ENCODE data around the gene ITGAE. TPM values are rescaled to one million over a fixed set of nuclear protein-coding genes. Genes with fewer than 3 reads are reported as not detected.

The ITGAE gene
- polyA plus RNA-seq, 3 donors = 66.6 to 102 (median 78.8) TPM

- Mint-ChIP-seq H3K4me1 (peaks cover 19% of the 10 kb centered on the region), H3K36me3 (no peaks in the 10 kb centered on the region), H3K27ac (no peak overlapping the region), H3K27me3 (ENCODE audit: low read depth in 3 of 3) (peaks cover 1 to 4% (median 4%) of the 10 kb centered on the region in 3 donors), H3K9me3 (peaks cover 0 to 3% (median 0%) of the 10 kb centered on the region in 7 donors), H3K4me3 (no peak overlapping the region)
- no peak overlapping the region for H3K4me2 ChIP-seq (replicated peaks; ENCODE audit: extremely low read depth, low read length, poor library complexity, severe bottlenecking)
- no peaks in the 10 kb centered on the region for H3K79me2 ChIP-seq (ENCODE audit: insufficient read depth, low read length)
- no peak overlapping the region for H3K27ac ChIP-seq (ENCODE audit: low read depth in 1 of 2, low read length in 2 of 2)
- no peak overlapping the region for H3K9ac ChIP-seq (ENCODE audit: insufficient read depth, low read length, poor library complexity, severe bottlenecking)
- no peaks in the 10 kb centered on the region for H4K20me1 ChIP-seq (ENCODE audit: insufficient read depth, low read length)
- WGBS (ENCODE audit: insufficient coverage) = 94% methylated on average over 7 of the region's 12 CpGs
- no peaks in the 10 kb centered on the region for H3K27me3 ChIP-seq (ENCODE audit: control insufficient read depth in 2 of 2, insufficient read depth in 2 of 2, low read length in 2 of 2)
- H3K9me3 ChIP-seq (replicated peaks in 1 of 2; ENCODE audit: control insufficient read depth in 1 of 2, insufficient read depth in 1 of 2, low read length in 2 of 2) = no peaks in the 10 kb centered on the region
- H3K4me3 ChIP-seq (replicated peaks in 1 of 3; ENCODE audit: low read depth in 2 of 3, low read length in 3 of 3) = no peak overlapping the region
- no peak for DNase-seq
- H3K36me3 ChIP-seq (replicated peaks in 1 of 2; ENCODE audit: control insufficient read depth in 1 of 2, insufficient read depth in 2 of 2, low read length in 2 of 2) = no peaks in the 10 kb centered on the region
- intact Hi-C loops (cut with micrococcal nuclease) = no loop called here
- TF ChIP-seq CTCF (IDR thresholded peaks at IDR 0.05) = no peak
- H2AFZ ChIP-seq (ENCODE audit: insufficient read depth, low read depth, low read length, poor library complexity, severe bottlenecking) = no peak overlapping the region
- H3K4me1 ChIP-seq (ENCODE audit: control insufficient read depth in 1 of 2, insufficient read depth in 2 of 2, low read length in 2 of 2) = peaks cover 11 to 15% of the 10 kb centered on the region in 2 donors
Measured at GRCh38 chr17:3753624-3754023, 47.4 kb downstream of the ITGAE start.

DNA sequence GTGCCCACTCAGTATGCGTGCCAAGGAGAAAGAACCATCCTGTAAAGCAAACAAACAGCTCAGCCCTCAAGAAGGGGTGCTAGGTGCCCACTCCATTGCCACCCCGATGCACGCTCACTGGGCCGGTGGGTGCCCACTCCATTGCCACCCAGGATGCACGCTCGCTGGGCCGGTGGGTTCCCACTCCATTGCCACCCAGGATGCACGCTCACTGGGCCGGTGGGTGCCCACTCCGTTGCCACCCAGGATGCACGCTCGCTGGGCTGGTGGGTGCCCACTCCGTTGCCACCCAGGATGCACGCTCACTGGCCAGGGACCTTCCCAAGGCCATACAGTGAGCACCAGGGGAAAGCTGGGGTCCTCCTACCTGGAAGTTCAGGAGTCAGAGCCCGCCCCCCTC, 49.2 kb downstream of the ITGAE start:
- Histone ChIP-seq H3K27me3 (ENCODE audit: control insufficient read depth in 2 of 2, insufficient read depth in 2 of 2, low read length in 2 of 2) (no peaks in the 10 kb centered on the region), H3K9ac (ENCODE audit: insufficient read depth, low read length, poor library complexity, severe bottlenecking) (no peak overlapping the region), H2AFZ (ENCODE audit: insufficient read depth, low read depth, low read length, poor library complexity, severe bottlenecking) (no peak overlapping the region), H3K27ac (ENCODE audit: low read depth in 1 of 2, low read length in 2 of 2) (no peak overlapping the region), H3K9me3 (replicated peaks in 1 of 2; ENCODE audit: control insufficient read depth in 1 of 2, insufficient read depth in 1 of 2, low read length in 2 of 2) (no peaks in the 10 kb centered on the region), H3K79me2 (ENCODE audit: insufficient read depth, low read length) (no peaks in the 10 kb centered on the region), H4K20me1 (ENCODE audit: insufficient read depth, low read length) (no peaks in the 10 kb centered on the region), H3K4me3 (replicated peaks in 1 of 3; ENCODE audit: low read depth in 2 of 3, low read length in 3 of 3) (no peak overlapping the region), H3K4me2 (replicated peaks; ENCODE audit: extremely low read depth, low read length, poor library complexity, severe bottlenecking) (no peak overlapping the region), H3K4me1 (ENCODE audit: control insufficient read depth in 1 of 2, insufficient read depth in 2 of 2, low read length in 2 of 2) (peaks cover 11 to 15% of the 10 kb centered on the region in 2 donors), H3K36me3 (replicated peaks in 1 of 2; ENCODE audit: control insufficient read depth in 1 of 2, insufficient read depth in 2 of 2, low read length in 2 of 2) (no peaks in the 10 kb centered on the region)
- DNase-seq = no peak
- peaks cover 0 to 3% (median 0%) of the 10 kb centered on the region in 7 donors for H3K9me3 Mint-ChIP-seq
- no peak overlapping the region for H3K27ac Mint-ChIP-seq
- no peak for TF ChIP-seq CTCF (IDR thresholded peaks at IDR 0.05)
- intact Hi-C loops (cut with micrococcal nuclease) = no loop called here
- peaks cover 1 to 7% (median 6%) of the 10 kb centered on the region in 3 donors for H3K27me3 Mint-ChIP-seq (ENCODE audit: low read depth in 3 of 3)
- no peak overlapping the region for H3K4me3 Mint-ChIP-seq
- no peaks in the 10 kb centered on the region for H3K36me3 Mint-ChIP-seq
- peaks cover 20% of the 10 kb centered on the region for H3K4me1 Mint-ChIP-seq
- WGBS (ENCODE audit: insufficient coverage) = 94% methylated on average over 15 of the region's 15 CpGs
